Panc1 (cell line): Measurements from ENCODE around the gene CREB5.

Experiments
- POLR2AphosphoS5 ChIP-seq: IDR thresholded peaks from 2 replicates; pipeline ENCODE4 v1.6.1; 2012; ENCODE audit warnings: mild to moderate bottlenecking, low read depth, low read length, moderate library complexity
- TF ChIP-seq, protein P1 (sequence below): fragments of 450-650 bp; IDR thresholded peaks from 2 replicates; pipeline ENCODE4 v1.5.1; 2017; ENCODE audit warnings: mild to moderate bottlenecking

DNA sequence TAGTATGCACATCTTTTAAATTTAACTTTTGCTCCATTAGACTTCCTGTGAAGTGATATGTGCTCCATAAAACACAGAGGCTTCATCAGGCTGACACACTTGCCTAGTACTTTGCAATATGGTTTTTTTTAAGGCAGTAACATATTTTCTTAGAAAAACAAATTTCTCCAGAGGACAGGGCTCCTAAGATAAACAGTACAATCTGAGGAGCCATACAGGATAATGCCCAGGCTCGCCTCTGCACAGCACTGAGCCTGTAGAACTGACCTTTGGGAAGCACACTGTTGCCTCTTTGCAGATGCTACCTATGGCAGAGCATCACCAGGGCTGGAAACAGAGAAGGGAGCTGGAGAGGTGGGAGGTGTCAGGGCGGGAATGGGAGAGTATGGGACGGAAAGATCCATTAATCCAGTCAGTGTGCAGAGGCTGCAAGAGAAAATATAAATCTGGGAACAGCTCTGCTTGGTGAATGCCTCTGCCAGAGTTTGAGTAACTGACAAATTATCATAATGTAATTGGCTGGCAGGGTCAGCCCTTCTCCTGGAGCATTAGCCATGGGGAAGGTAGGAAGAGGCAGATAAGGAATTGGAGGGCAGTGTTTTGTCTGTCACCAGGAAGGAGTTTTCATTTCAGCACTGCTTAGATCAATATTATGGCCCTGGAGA lies 132.3 kb downstream of the CREB5 start:
- TF ChIP-seq, protein P1, sequence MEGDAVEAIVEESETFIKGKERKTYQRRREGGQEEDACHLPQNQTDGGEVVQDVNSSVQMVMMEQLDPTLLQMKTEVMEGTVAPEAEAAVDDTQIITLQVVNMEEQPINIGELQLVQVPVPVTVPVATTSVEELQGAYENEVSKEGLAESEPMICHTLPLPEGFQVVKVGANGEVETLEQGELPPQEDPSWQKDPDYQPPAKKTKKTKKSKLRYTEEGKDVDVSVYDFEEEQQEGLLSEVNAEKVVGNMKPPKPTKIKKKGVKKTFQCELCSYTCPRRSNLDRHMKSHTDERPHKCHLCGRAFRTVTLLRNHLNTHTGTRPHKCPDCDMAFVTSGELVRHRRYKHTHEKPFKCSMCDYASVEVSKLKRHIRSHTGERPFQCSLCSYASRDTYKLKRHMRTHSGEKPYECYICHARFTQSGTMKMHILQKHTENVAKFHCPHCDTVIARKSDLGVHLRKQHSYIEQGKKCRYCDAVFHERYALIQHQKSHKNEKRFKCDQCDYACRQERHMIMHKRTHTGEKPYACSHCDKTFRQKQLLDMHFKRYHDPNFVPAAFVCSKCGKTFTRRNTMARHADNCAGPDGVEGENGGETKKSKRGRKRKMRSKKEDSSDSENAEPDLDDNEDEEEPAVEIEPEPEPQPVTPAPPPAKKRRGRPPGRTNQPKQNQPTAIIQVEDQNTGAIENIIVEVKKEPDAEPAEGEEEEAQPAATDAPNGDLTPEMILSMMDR, result no peak
- TF ChIP-seq POLR2AphosphoS5, result no peak
